Measurements from ENCODE around the gene NEMP1. TPM values are rescaled to one million over a fixed set of nuclear protein-coding genes. Genes with fewer than 3 reads are reported as not detected.
A peak's percentile ranks its signal among the peaks of the same experiment; 100 is the strongest.
"Not testable (repeated sequence)": the region's sequence is repeated elsewhere in the genome, so short reads cannot be mapped to it uniquely, and the experiment has no call there.

Gene NEMP1
- total and polyA plus RNA-seq, 2 experiments from 2014 or later = 5.9 to 7.6 TPM

GRCh38 chr12:57079821-57080220 is 1.2 kb upstream of the NEMP1 start:
- H4K20me1 ChIP-seq (ENCODE audit: insufficient read depth) = no peaks in the 10 kb centered on the region
- peak overlapping the region; percentile 83 for H3K27ac ChIP-seq
- no peaks in the 10 kb centered on the region for H3K9me2 ChIP-seq (ENCODE audit: insufficient read depth)
- no peak for TF ChIP-seq EZH2 (IDR thresholded peaks at IDR 0.05; ENCODE audit: insufficient read depth, poor library complexity, severe bottlenecking)
- TF ChIP-seq EZH2phosphoT487 (IDR thresholded peaks at IDR 0.05; ENCODE audit: insufficient read depth, low read depth) = no peak
- peaks cover 18% of the 10 kb centered on the region for H3F3A ChIP-seq (ENCODE audit: insufficient read depth)
- peak overlapping the region; percentile 95; the same call in 1 of the 2 replicates for H2AFZ ChIP-seq
- H3K9ac ChIP-seq = peak overlapping the region; percentile 84; the same call in 1 of the 2 replicates
- H3K79me2 ChIP-seq (ENCODE audit: insufficient read depth) = peaks cover 26% of the 10 kb centered on the region
- H3K9me3 ChIP-seq (ENCODE audit: low read depth) = no peaks in the 10 kb centered on the region
- no peak for DNase-seq
- H3K36me3 ChIP-seq (ENCODE audit: low read depth) = no peaks in the 10 kb centered on the region
- H3K4me3 ChIP-seq = no peak overlapping the region
- WGBS, 2 experiments (ENCODE audit: low coverage in 1 of 2, low lambda C conversion rate in 2 of 2, missing lambda C conversion rate in 2 of 2) = 9 to 11% methylated on average over 1 of the region's 1 CpG
- peak overlapping the region; percentile 95 for H3K4me2 ChIP-seq (ENCODE audit: unreplicated experiment)
- in situ Hi-C loops (cut with MboI) = no loop called here
- H3K27me3 ChIP-seq (replicated peaks; ENCODE audit: insufficient read depth) = no peaks in the 10 kb centered on the region
- H3K4me1 ChIP-seq (ENCODE audit: insufficient read depth) = peaks cover 13% of the 10 kb centered on the region

GRCh38 chr12:57073566-57074450 is 4.8 kb downstream of the NEMP1 start:
- 86 to 88% methylated on average over 6 of the region's 6 CpGs for WGBS, 2 experiments (ENCODE audit: low coverage in 1 of 2, low lambda C conversion rate in 2 of 2, missing lambda C conversion rate in 2 of 2)
- H3K9me2 ChIP-seq (ENCODE audit: insufficient read depth); H4K20me1 ChIP-seq (ENCODE audit: insufficient read depth); H3K27me3 ChIP-seq (replicated peaks; ENCODE audit: insufficient read depth); in situ Hi-C loops (cut with MboI); H3K36me3 ChIP-seq (ENCODE audit: low read depth); DNase-seq; H3K9me3 ChIP-seq (ENCODE audit: low read depth): not testable (repeated sequence)
- H3K4me1 ChIP-seq (ENCODE audit: insufficient read depth) = peaks cover 30% of the 10 kb centered on the region
- peak overlapping the region; percentile 67 for H3K27ac ChIP-seq
- H3F3A ChIP-seq (ENCODE audit: insufficient read depth) = peaks cover 24% of the 10 kb centered on the region
- peaks cover 49% of the 10 kb centered on the region for H3K79me2 ChIP-seq (ENCODE audit: insufficient read depth)
- peak overlapping the region; percentile 46 for H3K4me3 ChIP-seq
- H3K4me2 ChIP-seq (ENCODE audit: unreplicated experiment) = peak overlapping the region; percentile 73
- H3K9ac ChIP-seq = peak overlapping the region; percentile 62
- peak overlapping the region; percentile 47 for H2AFZ ChIP-seq

- Histone ChIP-seq H3K27me3 (replicated peaks; ENCODE audit: insufficient read depth) (no peaks in the 10 kb centered on the region), H3K79me2 (ENCODE audit: insufficient read depth) (peaks cover 47% of the 10 kb centered on the region), H3K36me3 (ENCODE audit: low read depth) (no peaks in the 10 kb centered on the region), H3K27ac (peak overlapping the region; percentile 67), H3K4me3 (peak overlapping the region; percentile 46), H2AFZ (peak overlapping the region; percentile 47; the same call in 1 of the 2 replicates), H3F3A (ENCODE audit: insufficient read depth) (peaks cover 22% of the 10 kb centered on the region), H3K4me2 (ENCODE audit: unreplicated experiment) (peak overlapping the region; percentile 73), H3K9me3 (ENCODE audit: low read depth) (no peaks in the 10 kb centered on the region), H3K4me1 (ENCODE audit: insufficient read depth) (peaks cover 29% of the 10 kb centered on the region), H4K20me1 (ENCODE audit: insufficient read depth) (no peaks in the 10 kb centered on the region), H3K9me2 (ENCODE audit: insufficient read depth) (no peaks in the 10 kb centered on the region), H3K9ac (peak overlapping the region; percentile 62)
- in situ Hi-C loops (cut with MboI) = no loop called here
- TF ChIP-seq EZH2phosphoT487 (IDR thresholded peaks at IDR 0.05; ENCODE audit: insufficient read depth, low read depth) (no peak), EZH2 (IDR thresholded peaks at IDR 0.05; ENCODE audit: insufficient read depth, poor library complexity, severe bottlenecking) (no peak)
- 6 to 14% methylated on average over 2 of the region's 2 CpGs for WGBS, 2 experiments (ENCODE audit: low coverage in 1 of 2, low lambda C conversion rate in 2 of 2, missing lambda C conversion rate in 2 of 2)
- DNase-seq = peak; percentile 78
Observed at GRCh38 chr12:57072661-57073060, 5.9 kb downstream of the NEMP1 start.

GRCh38 chr12:57069523-57069922 is 9.1 kb downstream of the NEMP1 start:
- no peak overlapping the region for H3K4me2 ChIP-seq (ENCODE audit: unreplicated experiment)
- peaks cover 20% of the 10 kb centered on the region for H3K79me2 ChIP-seq (ENCODE audit: insufficient read depth)
- no peak for TF ChIP-seq EZH2 (IDR thresholded peaks at IDR 0.05; ENCODE audit: insufficient read depth, poor library complexity, severe bottlenecking)
- TF ChIP-seq EZH2phosphoT487 (IDR thresholded peaks at IDR 0.05; ENCODE audit: insufficient read depth, low read depth) = no peak
- no peaks in the 10 kb centered on the region for H3K9me2 ChIP-seq (ENCODE audit: insufficient read depth)
- H3K27ac ChIP-seq = peak overlapping the region; percentile 55
- WGBS, 2 experiments (ENCODE audit: low coverage in 1 of 2, low lambda C conversion rate in 2 of 2, missing lambda C conversion rate in 2 of 2) = 40% methylated on average over 3 of the region's 3 CpGs
- H3K4me1 ChIP-seq (ENCODE audit: insufficient read depth) = peaks cover 26% of the 10 kb centered on the region
- H3K4me3 ChIP-seq = no peak overlapping the region
- no peaks in the 10 kb centered on the region for H3K27me3 ChIP-seq (replicated peaks; ENCODE audit: insufficient read depth)
- peak overlapping the region; percentile 51; the same call in 1 of the 2 replicates for H3K9ac ChIP-seq
- H3K36me3 ChIP-seq (ENCODE audit: low read depth) = no peaks in the 10 kb centered on the region
- H2AFZ ChIP-seq = peak overlapping the region; percentile 80
- DNase-seq = peak; percentile 89
- H4K20me1 ChIP-seq (ENCODE audit: insufficient read depth) = no peaks in the 10 kb centered on the region
- no peaks in the 10 kb centered on the region for H3K9me3 ChIP-seq (ENCODE audit: low read depth)
- in situ Hi-C loops (cut with MboI) = no loop called here
- H3F3A ChIP-seq (ENCODE audit: insufficient read depth) = peaks cover 18% of the 10 kb centered on the region
